Thyroid gland (tissue), 4 donors: ENCODE data around the gene WEE1. TPM values are rescaled to one million over a fixed set of nuclear protein-coding genes. Genes with fewer than 3 reads are reported as not detected.
"Not testable (repeated sequence)": the region's sequence is repeated elsewhere in the genome, so short reads cannot be mapped to it uniquely, and the experiment has no call there.

Experiments
- DNase-seq, 2 donors: peaks; one replicate each; pipeline ENCODE4 v3.0.0-alpha.2; 2019
- H3K27ac ChIP-seq, 3 donors: fragments of 200-600 bp; sonication (generic); 1 replicate in 2 of 3; 2 replicates in 1 of 3; pipeline ENCODE4 v1.5.1; 2016 to 2019; ENCODE audit warnings: mild to moderate bottlenecking in 1 of 3, moderate library complexity in 1 of 3
- H3K27me3 ChIP-seq: fragments of 200-600 bp; sonication (generic); one replicate; pipeline ENCODE4 v1.5.1; 2019
- H3K36me3 ChIP-seq, 2 donors: fragments of 200-600 bp; sonication (generic); one replicate each; pipeline ENCODE4 v1.5.1; 2016 to 2019
- H3K4me1 ChIP-seq, 2 donors: fragments of 200-600 bp; sonication (generic); one replicate each; pipeline ENCODE4 v1.5.1; 2017 to 2019
- H3K4me3 ChIP-seq, 3 donors: fragments of 200-600 bp; sonication (generic); replicated peaks in 1 of 3; 1 replicate in 2 of 3; 2 replicates in 1 of 3; pipeline ENCODE4 v1.5.1; 2016; ENCODE audit warnings: mild to moderate bottlenecking in 1 of 3
- H3K9me3 ChIP-seq: fragments of 200-600 bp; sonication (generic); one replicate; pipeline ENCODE4 v1.5.1; 2017
- POLR2A ChIP-seq, 2 donors: fragments of 450-650 bp; IDR thresholded peaks; one replicate each; pipeline ENCODE4 v1.6.1; 2017; ENCODE audit warnings: antibody characterized with exemption in 2 of 2, mild to moderate bottlenecking in 2 of 2, moderate library complexity in 1 of 2
- WGBS, 2 donors: methylation state at CpG; one replicate each; pipeline ENCODE4 v1.1.5; 2017; 5-methylcytosine and 5-hydroxymethylcytosine counted together
- intact Hi-C: fragments of 100-400 bp; cut with DNase I; formaldehyde crosslinking; loops from one replicate; pipeline ENCODE4 v1.15.1; 2023
- total RNA-seq, 4 donors: library from RNA; depleted of rRNA; stranded (reverse); fragments of >200 nt; gene quantifications; one replicate each; pipeline ENCODE4 v1.2.3, GENCODE V29; 2016
- TF ChIP-seq, protein P1 (sequence below), 6 experiments: fragments of 200-600 bp in 3 of 6; fragments of 450-650 bp in 3 of 6; sonication (generic) in 3 of 6; IDR thresholded peaks; one replicate each; pipeline ENCODE4 v1.5.1; 2016 to 2019; ENCODE audit warnings: antibody characterized with exemption in 6 of 6, mild to moderate bottlenecking in 2 of 6, inconsistent platforms in 1 of 6, moderate library complexity in 1 of 6

Gene WEE1
- total RNA-seq, 4 donors from 2014 or later: 29.6 to 35.6 (median 32.5) TPM

- intact Hi-C loops: loop anchor here (10.0 kb wide), 1 partner anchor 49 kb away; the partner anchor contains the start of gene SWAP70
- WGBS, 2 donors: 51 to 53% methylated on average over 2 of the region's 2 CpGs
- Histone ChIP-seq H3K27me3 (no peaks in the 10 kb centered on the region), H3K27ac (no peak overlapping the region), H3K36me3 (no peaks in the 10 kb centered on the region), H3K4me3 (no peak overlapping the region), H3K9me3 (no peaks in the 10 kb centered on the region), H3K4me1 (peaks cover 9 to 24% of the 10 kb centered on the region in 2 donors)
- DNase-seq: no peak
- TF ChIP-seq POLR2A (IDR thresholded peaks at IDR 0.05): no peak
- TF ChIP-seq, protein P1, sequence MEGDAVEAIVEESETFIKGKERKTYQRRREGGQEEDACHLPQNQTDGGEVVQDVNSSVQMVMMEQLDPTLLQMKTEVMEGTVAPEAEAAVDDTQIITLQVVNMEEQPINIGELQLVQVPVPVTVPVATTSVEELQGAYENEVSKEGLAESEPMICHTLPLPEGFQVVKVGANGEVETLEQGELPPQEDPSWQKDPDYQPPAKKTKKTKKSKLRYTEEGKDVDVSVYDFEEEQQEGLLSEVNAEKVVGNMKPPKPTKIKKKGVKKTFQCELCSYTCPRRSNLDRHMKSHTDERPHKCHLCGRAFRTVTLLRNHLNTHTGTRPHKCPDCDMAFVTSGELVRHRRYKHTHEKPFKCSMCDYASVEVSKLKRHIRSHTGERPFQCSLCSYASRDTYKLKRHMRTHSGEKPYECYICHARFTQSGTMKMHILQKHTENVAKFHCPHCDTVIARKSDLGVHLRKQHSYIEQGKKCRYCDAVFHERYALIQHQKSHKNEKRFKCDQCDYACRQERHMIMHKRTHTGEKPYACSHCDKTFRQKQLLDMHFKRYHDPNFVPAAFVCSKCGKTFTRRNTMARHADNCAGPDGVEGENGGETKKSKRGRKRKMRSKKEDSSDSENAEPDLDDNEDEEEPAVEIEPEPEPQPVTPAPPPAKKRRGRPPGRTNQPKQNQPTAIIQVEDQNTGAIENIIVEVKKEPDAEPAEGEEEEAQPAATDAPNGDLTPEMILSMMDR (IDR thresholded peaks at IDR 0.05): no peak
Measured at GRCh38 chr11:9616042-9616675, 42.7 kb downstream of the WEE1 start.

GRCh38 chr11:9616858-9617257 is 43.4 kb downstream of the WEE1 start:
- Histone ChIP-seq H3K27ac (no peak overlapping the region), H3K9me3 (no peaks in the 10 kb centered on the region), H3K4me1 (peaks cover 9 to 24% of the 10 kb centered on the region in 2 donors), H3K4me3 (no peak overlapping the region), H3K36me3 (no peaks in the 10 kb centered on the region), H3K27me3 (no peaks in the 10 kb centered on the region)
- WGBS, 2 donors: 93 to 94% methylated on average over 4 of the region's 4 CpGs
- intact Hi-C loops: loop anchor here (10.0 kb wide), 1 partner anchor 48 kb away; the partner anchor contains the start of gene SWAP70
- no peak for DNase-seq
- TF ChIP-seq, protein P1 (IDR thresholded peaks at IDR 0.05): no peak
- TF ChIP-seq POLR2A (IDR thresholded peaks at IDR 0.05): no peak

DNA sequence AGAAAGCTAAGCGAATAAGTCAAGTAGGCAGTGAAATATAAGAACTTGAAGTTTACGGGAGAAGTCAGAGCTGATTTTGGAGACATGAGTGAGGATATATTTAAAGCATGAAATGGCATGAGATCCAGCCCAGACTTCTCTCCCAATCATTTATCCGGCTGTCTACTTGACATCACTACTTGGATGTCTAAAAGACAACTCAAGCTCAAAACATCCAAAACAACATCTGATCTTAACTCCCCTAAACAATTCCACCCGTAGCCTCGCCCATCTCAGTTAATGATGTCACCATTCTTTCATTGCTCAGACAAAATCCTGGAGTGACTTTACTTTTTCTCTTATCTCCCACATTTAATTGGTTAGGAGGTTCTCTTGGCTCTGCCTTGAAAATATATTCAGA is 44.5 kb downstream of the WEE1 start:
- intact Hi-C loops: loop anchor here (2.0 to 10.0 kb wide), 2 partner anchors 47 to 131 kb away; partner anchors contain the start of gene SWAP70
- no peak for DNase-seq
- no peaks in the 10 kb centered on the region for H3K9me3 ChIP-seq
- H3K27me3 ChIP-seq: no peaks in the 10 kb centered on the region
- no peak overlapping the region for H3K4me3 ChIP-seq
- 88 to 92% methylated on average over 5 of the region's 5 CpGs for WGBS, 2 donors
- H3K4me1 ChIP-seq: peaks cover 5 to 15% of the 10 kb centered on the region in 2 donors
- H3K27ac ChIP-seq: no peak overlapping the region
- no peaks in the 10 kb centered on the region for H3K36me3 ChIP-seq
- no peak for TF ChIP-seq POLR2A (IDR thresholded peaks at IDR 0.05)
- TF ChIP-seq, protein P1 (IDR thresholded peaks at IDR 0.05): no peak

DNA sequence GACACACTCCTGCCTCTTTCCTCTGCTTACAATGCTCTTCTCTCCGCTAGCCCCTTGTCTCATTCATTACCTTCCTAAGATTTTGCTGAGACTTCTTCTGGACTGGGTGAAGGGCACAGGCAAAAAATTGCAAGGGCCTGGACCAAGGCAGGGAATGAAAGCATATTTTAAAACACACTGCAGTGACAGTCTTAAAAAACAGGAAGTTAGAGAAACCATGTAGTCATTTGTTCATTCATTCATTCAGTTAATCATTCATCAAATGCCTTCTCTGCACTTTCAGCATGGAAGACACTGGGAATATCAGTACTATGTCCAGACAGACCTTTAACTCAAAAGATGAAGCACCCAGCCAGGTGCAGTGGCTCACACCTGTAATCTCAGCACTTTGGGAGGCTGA is 45.5 kb downstream of the WEE1 start:
- H3K4me1 ChIP-seq: peaks cover 5 to 9% of the 10 kb centered on the region in 2 donors
- H3K36me3 ChIP-seq: no peaks in the 10 kb centered on the region
- H3K27me3 ChIP-seq: no peaks in the 10 kb centered on the region
- intact Hi-C loops: loop anchor here (2.0 to 10.0 kb wide), 2 partner anchors 46 to 130 kb away; partner anchors contain the start of gene SWAP70
- no peak overlapping the region for H3K4me3 ChIP-seq
- no peaks in the 10 kb centered on the region for H3K9me3 ChIP-seq
- DNase-seq: no peak
- 98 to 100% methylated on average over 1 of the region's 1 CpG for WGBS, 2 donors
- H3K27ac ChIP-seq: no peak overlapping the region
- TF ChIP-seq, protein P1 (IDR thresholded peaks at IDR 0.05): no peak
- TF ChIP-seq POLR2A (IDR thresholded peaks at IDR 0.05): no peak

DNA sequence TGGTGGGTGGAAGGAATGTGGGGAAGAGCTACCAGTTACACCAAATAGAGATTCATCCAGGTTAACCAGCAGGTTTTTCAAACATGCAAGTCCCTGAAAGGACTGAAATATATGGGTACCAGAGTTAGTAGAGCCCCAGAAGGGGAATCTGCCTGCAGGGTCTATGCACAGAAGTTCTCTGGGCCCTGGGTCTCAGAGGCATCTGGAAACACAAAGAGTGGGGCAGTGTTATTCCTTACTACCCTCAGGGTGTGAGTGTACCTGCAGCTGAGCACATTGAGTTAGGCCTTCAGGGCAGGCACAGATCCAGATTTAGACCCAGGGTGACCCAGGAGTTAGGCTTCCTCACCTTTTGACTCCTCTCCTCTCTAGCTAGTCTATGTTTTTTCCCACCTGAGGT is 46.5 kb downstream of the WEE1 start:
- no peak for TF ChIP-seq POLR2A (IDR thresholded peaks at IDR 0.05)
- TF ChIP-seq, protein P1 (IDR thresholded peaks at IDR 0.05): no peak
- Histone ChIP-seq H3K36me3 (no peaks in the 10 kb centered on the region), H3K27ac (no peak overlapping the region), H3K27me3 (no peaks in the 10 kb centered on the region), H3K9me3 (no peaks in the 10 kb centered on the region), H3K4me3 (no peak overlapping the region), H3K4me1 (peaks cover 2 to 5% of the 10 kb centered on the region in 2 donors)
- intact Hi-C loops: loop anchor here (2.0 to 10.0 kb wide), 2 partner anchors 45 to 129 kb away; partner anchors contain the start of gene SWAP70
- DNase-seq: no peak

- H3K36me3 ChIP-seq, H3K9me3 ChIP-seq, H3K4me3 ChIP-seq, intact Hi-C loops, H3K27ac ChIP-seq, DNase-seq, H3K27me3 ChIP-seq: not testable (repeated sequence)
- H3K4me1 ChIP-seq: peaks cover 0 to 11% of the 10 kb centered on the region in 2 donors
- WGBS, 2 donors: 88 to 91% methylated on average over 7 of the region's 7 CpGs
Measured at GRCh38 chr11:9622353-9622752, 48.9 kb downstream of the WEE1 start.

DNA sequence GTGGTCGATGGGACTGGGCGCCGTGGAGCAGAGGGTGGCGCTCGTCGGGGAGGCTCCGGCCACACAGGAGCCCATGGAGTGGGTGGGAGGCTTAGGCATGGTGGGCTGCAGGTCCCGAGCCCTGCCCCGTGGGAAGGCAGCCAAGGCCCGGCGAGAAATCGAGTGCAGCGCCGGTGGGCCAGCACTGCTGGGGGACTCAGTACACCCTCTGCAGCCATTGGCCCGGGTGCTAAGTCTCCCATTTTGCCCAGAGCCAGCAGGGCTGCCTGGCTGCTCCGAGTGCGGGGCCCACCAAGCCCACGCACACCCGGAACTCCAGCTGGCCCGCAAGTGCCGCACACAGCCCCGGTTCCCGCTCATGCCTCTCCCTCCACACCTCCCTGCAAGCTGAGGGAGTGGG is 49.6 kb downstream of the WEE1 start:
- H3K4me3 ChIP-seq, DNase-seq, intact Hi-C loops, H3K9me3 ChIP-seq, H3K27me3 ChIP-seq, H3K27ac ChIP-seq, H3K36me3 ChIP-seq: not testable (repeated sequence)
- 93 to 95% methylated on average over 15 to 18 of the region's 23 CpGs for WGBS, 2 donors
- H3K4me1 ChIP-seq: peaks cover 0 to 11% of the 10 kb centered on the region in 2 donors
